Colonic mucosa (tissue), 4 donors: ENCODE results near the gene ZBTB9. TPM values are rescaled to one million over a fixed set of nuclear protein-coding genes. Genes with fewer than 3 reads are reported as not detected.

Source experiments
- DNase-seq: peaks from one replicate; pipeline ENCODE4 v3.0.0-alpha.2; 2020
- H3K27ac ChIP-seq: fragments of 200-600 bp; one replicate; pipeline ENCODE4 v1.8.0; 2021
- H3K27me3 ChIP-seq: fragments of 200-600 bp; one replicate; pipeline ENCODE4 v1.8.0; 2021
- H3K36me3 ChIP-seq: fragments of 200-600 bp; one replicate; pipeline ENCODE4 v1.8.0; 2021
- H3K4me1 ChIP-seq: fragments of 200-600 bp; one replicate; pipeline ENCODE4 v1.8.0; 2021; ENCODE audit warnings: mild to moderate bottlenecking
- H3K4me3 ChIP-seq: fragments of 200-600 bp; one replicate; pipeline ENCODE4 v1.8.0; 2021
- H3K9ac ChIP-seq, 2 donors: one replicate each; pipeline ENCODE4 v1.7.0; 2013; ENCODE audit warnings: control low read depth in 2 of 2, low read depth in 2 of 2, low read length in 2 of 2
- H3K9me3 ChIP-seq: fragments of 200-600 bp; one replicate; pipeline ENCODE4 v1.8.0; 2021
- CTCF ChIP-seq: fragments of 200-600 bp; IDR thresholded peaks from one replicate; pipeline ENCODE4 v1.8.0; 2022; ENCODE audit warnings: antibody characterized with exemption, mild to moderate bottlenecking
- intact Hi-C: fragments of 100-400 bp; cut with DNase I; formaldehyde crosslinking; loops from one replicate; pipeline ENCODE4 v1.14.1; 2022
- total RNA-seq, 2 donors: library from RNA; stranded (reverse); fragmentation: NEBNext Ultra II Directional in 1 of 2; extraction: Animal tissue kit (Norgen Biotek cat#: 25700) in 1 of 2; gene quantifications; one replicate each; pipeline ENCODE4 v1.2.1, GENCODE V29; 2021
- donor health status: healthy.
- donor health status: DM: no; HTN: no; CAD: no.
- donor health status: DM: no; HTN: no; CAD: no.

ZBTB9 gene
- total RNA-seq, 2 donors from 2014 or later, result 4.8 to 8.1 TPM

DNA sequence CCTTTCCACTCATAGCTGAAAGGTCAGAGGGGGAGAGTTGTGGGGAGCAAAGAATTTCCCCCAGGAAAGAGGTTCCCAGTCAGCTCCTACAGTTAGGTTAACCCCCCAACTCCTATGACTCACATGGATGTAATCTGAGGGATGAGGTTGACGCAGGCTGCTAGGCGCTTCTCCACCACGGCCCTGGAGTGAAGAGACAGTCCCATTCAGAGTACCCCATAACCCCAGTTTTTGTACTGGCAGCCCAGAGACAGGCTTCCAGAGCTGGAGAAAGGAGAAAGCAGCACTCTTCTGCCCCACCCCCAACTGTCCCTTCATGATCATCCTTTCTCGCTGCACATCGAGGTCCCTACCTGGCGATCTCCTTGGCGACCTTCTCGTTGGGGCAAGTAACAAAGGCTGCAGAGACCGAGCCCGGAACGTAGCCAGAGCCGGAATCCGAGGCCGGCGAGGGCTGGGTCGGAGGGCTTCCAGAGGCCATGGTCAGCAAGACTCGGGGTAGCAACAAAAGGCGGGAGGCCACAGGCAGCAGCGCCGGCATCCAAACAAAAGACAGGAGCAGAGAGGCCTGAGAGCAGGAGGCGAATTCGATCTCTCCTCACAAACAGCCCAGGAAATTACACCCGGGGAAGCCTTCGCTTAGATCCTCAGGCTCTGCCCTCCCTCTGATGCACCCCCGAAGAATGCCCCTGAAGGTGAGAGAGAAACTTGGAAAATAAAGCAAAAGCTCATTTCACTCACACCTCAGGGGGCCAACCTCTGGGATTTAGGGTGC lies 37.1 kb upstream of the ZBTB9 start:
- peaks cover 4% of the 10 kb centered on the region for H3K36me3 ChIP-seq
- peak overlapping the region; percentile 58 to 93 for H3K9ac ChIP-seq
- peak overlapping the region; percentile 79 for H3K27ac ChIP-seq
- no peak for DNase-seq
- TF ChIP-seq CTCF, result no peak
- H3K4me3 ChIP-seq, result peak overlapping the region; percentile 67
- intact Hi-C loops, result loop anchor here (10.0 kb wide), 1 partner anchor 103 kb away; the partner anchor contains the start of genes TAPBP and ZBTB22
- H3K27me3 ChIP-seq, result no peaks in the 10 kb centered on the region
- peaks cover 7% of the 10 kb centered on the region for H3K4me1 ChIP-seq
- no peaks in the 10 kb centered on the region for H3K9me3 ChIP-seq

DNA sequence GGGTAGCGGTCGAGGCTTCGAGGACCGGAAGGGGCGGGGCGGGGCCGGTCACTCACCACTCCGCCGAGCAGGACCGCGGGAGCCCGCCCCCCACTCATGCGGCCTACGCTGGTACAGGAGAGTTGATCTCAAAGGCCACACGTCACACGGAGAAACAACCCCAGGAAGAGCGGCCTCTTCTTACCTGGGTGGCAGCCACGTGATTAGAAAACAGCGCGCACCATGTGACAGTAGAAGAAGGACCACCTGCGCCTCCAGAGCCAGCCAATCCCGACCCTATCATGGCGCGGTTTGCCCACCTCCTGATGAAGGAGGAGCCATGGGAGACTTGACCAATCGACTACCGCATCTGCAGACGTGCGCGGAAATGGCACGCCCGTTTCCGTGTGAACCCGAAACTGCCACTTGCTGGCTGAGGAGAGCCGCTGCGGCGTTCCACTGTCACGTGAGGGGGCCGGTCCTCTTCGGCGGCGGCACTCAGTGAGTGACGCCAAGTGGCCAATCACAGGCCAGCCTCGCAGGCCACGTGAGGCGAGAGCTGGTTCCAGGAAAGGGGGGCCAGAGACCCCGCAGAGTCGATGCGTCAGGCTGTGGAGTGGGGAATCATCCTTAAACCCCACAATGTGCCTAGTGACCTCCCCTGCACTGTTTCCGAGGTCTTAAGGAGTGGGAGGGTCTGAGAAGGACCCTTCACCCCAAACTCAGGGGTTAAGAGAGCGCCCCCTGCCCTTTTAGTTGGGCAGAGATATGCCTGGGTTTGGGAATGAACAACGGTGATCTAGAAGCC lies 36.3 kb upstream of the ZBTB9 start, which contains the start of gene CUTA:
CUTA (minus strand) TSS at position 205 of the 787 bp plus-strand sequence; CDS start at position 98, 107 bp downstream.
- intact Hi-C loops, result loop anchor here (10.0 kb wide), 1 partner anchor 103 kb away; the partner anchor contains the start of genes TAPBP and ZBTB22
- Histone ChIP-seq H3K36me3 (peaks cover 1% of the 10 kb centered on the region), H3K4me1 (peaks cover 7% of the 10 kb centered on the region), H3K9me3 (no peaks in the 10 kb centered on the region), H3K27me3 (no peaks in the 10 kb centered on the region), H3K27ac (peak within 1 kb of the TSS; percentile 79), H3K4me3 (peak within 1 kb of the TSS; percentile 67), H3K9ac (peak within 1 kb of the TSS; percentile 58 to 93)
- TF ChIP-seq CTCF, result no peak
- DNase-seq, result peak; percentile 98

DNA sequence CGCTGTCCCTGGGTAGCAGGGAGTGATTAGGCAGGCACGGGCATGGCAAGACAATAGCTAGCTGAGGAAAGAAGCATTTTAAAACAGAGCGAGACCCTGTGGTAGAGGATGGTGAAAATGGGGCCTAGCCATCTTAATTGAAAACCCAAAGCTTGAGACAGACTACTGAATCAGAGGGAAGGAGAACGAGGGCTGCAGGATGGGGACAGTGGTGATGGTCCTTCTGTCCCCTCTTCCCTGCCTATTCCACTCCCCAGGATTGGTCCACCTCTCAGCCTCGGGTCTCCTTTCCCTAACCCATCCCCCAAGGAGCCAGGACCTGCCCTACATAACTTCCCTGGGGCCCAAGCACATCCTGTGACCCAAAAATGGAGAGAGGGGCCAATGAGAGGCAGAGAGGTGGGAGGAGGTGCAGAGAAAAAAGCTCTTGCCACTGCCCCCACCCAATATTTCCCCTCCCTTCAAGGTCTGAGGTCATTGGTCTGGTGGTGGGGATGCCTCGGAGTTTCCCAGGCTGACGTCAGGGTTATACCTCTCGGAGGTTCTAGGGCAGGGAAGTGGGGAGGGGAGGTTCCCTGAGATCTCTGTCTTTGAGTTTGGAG lies 35.6 kb upstream of the ZBTB9 start:
- TF ChIP-seq CTCF, result no peak
- Histone ChIP-seq H3K4me1 (peaks cover 7% of the 10 kb centered on the region), H3K9me3 (no peaks in the 10 kb centered on the region), H3K4me3 (peak overlapping the region; percentile 67), H3K27ac (peak overlapping the region; percentile 79), H3K27me3 (no peaks in the 10 kb centered on the region), H3K36me3 (no peaks in the 10 kb centered on the region), H3K9ac (peak overlapping the region; percentile 58 to 93)
- intact Hi-C loops, result loop anchor here (10.0 kb wide), 1 partner anchor 104 kb away; the partner anchor contains the start of genes TAPBP and ZBTB22
- no peak for DNase-seq

- intact Hi-C loops, result loop anchor here (10.0 kb wide), 1 partner anchor 105 kb away; the partner anchor contains the start of genes TAPBP and ZBTB22
- H3K4me1 ChIP-seq, result peaks cover 7% of the 10 kb centered on the region
- no peak for TF ChIP-seq CTCF
- H3K9ac ChIP-seq, result peak within 1 kb of the TSS; percentile 67 to 93
- no peaks in the 10 kb centered on the region for H3K27me3 ChIP-seq
- peak within 1 kb of the TSS; percentile 79 for H3K27ac ChIP-seq
- H3K4me3 ChIP-seq, result no peak within 1 kb of the TSS
- H3K9me3 ChIP-seq, result no peaks in the 10 kb centered on the region
- no peaks in the 10 kb centered on the region for H3K36me3 ChIP-seq
- no peak for DNase-seq
These were observed 34.5 kb upstream of the ZBTB9 start, which contains the start of gene SYNGAP1 for GRCh38 chr6:33419580-33420490. TSS of gene SYNGAP1 (plus strand) at chr6:33420065. CDS start at chr6:33420265, 200 bp downstream.
